ENCODE data around the gene EXTL2.
"Not testable (repeated sequence)": the region's sequence is repeated elsewhere in the genome, so short reads cannot be mapped to it uniquely, and the experiment has no call there.

Gene EXTL2

DNA sequence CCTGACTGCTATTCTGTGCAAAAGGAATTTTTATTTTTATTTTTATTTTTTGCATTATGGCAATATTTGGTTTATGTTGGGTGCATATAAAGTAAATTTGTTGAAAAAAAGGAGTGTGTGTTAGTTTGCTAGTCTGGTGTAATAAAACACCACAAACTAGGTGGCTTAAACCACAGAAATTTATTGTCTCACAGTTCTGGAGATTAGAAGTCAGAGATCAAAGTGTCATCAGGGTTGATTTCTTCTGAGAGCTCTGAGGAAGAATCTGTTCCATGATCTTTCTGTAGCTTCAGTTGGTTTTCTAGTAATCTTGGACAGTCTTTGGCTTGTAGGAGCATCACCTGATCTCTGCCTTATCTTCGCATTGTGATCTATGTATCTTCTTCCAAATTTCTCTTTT, 7.7 kb upstream of the EXTL2 start:
- no peak for DNase-seq (ENCODE audit: low read depth, low spot score)

DNA sequence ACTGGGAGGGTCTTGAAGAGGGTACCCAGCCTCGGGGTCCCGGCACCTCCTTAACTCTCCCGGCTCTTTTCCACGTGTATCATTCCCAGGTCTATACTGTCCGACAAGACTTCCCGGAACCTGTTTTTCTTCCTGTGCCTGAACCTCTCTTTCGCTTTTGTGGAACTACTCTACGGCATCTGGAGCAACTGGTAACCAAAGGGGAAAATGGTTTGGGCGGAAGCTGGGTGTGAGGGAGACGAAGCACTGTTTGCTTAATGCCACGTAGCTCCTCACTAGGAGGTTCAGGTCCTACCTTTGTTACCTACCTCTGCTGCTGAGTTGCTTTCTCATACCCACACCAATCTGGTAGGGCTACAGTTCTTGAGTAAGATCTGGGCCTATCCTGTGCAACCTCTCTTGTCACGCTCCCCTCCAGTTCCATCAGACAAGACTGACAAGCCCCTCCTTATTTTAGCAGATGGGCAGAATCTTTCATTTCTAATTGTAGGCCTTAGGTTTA, 1.9 kb upstream of the EXTL2 start:
- peak; percentile 25 for DNase-seq (ENCODE audit: low read depth, low spot score)

DNA sequence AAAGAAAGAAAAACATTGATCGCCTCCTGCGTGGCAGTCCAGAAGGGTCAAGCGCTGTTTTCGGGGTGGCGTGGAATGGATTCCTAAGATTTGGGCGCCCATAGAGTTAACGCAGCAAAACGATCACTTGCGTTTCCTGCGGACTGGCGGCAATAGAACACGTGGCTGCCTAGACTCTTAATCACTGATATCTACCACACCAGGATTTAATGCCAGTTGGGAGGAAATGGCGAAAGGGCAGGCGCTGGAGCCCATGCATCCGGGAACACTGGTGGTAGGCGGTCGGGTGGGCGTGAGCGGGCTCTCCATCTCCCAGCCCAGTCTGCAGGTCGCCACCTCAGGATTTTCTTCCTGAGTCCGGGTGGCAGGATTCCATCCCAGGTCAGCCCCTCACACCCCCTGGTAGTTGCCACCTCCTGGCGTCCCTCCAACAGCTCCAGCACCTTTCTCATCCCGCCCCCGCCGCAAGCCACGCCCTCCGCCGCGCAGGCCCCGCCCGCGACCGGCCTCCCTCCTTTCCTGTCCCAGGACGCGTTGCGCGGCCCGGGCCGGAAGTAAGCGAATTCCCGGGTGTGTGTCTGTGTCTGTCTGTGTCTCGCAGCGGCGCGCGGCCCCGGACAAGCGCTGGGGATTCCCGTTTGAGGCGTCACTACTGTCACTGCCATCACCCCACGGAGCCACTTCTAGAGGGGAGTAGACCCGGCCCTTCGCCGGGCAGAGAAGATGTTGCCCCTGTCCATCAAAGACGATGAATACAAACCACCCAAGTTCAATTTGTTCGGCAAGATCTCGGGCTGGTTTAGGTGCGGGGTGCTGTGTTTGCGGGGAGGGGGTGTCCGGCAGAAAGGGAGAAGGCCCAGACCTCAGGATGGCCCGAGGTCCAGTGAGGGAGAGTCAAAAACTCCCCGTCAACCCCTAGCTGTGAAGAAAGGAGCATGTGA, 1.2 kb upstream of the EXTL2 start, which contains the start of gene SLC30A7:
TSS of gene SLC30A7 (plus strand) at position 551 of the 941 bp plus-strand sequence. CDS start at position 724, 173 bp downstream.
- DNase-seq (ENCODE audit: low read depth, low spot score) = peak; percentile 92

DNA sequence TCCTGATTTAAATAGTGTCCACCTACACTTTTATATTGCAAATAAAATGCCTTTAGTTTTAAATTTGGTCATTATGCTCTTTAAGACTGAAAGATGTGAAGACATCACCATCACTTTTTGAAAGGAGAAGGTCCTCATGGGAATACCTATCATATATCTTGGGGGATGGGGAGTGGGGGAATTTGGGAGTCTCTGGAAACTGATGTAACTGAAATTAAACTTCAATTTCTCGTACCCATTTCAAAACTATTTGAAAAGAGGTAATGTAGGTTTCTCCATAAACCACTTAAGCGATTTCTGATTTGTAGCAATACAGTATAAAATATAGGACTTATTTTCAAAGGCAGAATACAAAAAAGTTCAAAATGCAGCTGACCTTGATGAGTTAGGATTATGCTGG, 924 bp downstream of the EXTL2 start:
- no peak for DNase-seq (ENCODE audit: low read depth, low spot score)

DNA sequence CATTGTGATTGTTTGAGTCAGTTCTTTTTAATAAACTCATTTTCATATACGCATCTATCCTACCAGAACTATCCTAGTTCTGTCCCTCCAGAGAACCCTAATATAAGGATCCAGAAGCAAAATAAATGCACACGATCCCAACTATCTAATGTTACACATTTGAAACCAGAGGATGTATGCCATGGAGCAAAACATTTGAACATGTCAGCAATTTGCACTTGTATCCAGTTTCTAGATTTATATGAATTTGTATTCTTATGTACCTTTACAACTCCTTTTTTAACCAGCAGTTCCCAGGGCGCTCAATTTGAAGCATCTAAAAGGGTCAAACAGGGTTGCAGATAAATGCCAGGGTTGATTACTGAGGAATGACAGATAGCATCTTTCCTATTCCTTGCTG, 2.1 kb downstream of the EXTL2 start:
- DNase-seq (ENCODE audit: low read depth, low spot score) = no peak

DNA sequence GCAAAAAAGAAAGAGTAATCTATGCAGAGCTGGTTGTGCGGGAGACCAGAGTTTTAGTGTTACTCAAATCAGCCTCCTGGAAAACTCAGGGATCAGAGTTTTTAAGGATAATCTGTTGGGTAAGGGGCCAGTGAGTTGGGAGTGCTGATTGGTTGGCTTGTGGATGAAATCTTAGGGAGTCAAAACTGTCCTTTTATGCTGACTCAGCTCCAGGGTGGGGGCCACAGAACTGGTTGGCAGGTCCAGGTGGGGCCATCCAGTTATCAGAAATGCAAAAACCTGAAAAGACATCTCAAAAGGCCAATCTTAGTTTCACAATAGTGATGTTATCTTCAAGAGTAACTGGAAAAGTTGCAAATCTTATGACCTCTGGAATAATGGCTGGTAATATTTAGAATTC, 3.3 kb downstream of the EXTL2 start:
- no peak for DNase-seq (ENCODE audit: low read depth, low spot score)

DNA sequence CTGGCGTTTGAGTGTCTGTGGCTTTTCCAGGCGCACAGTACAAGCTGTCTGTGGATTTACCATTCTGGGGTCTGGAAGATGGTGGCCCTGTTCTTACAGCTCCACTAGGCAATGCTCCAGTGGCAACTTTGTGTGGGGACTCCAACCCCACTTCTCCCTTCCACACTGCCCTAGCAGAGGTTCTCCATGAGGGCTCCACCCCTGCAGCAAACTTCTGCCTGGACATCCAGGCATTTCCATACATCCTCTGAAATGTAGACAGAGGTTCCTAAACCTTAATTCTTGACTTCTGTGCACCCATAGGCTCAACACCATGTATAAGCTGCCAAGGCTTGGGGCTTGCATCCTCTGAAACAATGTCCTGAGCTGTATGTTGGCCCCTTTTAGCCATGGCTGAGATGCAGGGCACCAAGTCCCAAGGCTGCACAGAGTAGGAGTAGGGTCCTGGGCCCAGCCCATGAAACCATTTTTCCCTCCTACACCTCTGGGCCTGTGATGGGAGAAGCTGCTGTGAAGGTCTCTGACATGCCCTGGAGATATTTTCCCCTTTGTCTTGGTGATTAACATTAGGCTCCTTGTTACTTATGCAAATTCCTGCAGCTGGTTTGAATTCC, 4.7 kb downstream of the EXTL2 start:
- DNase-seq (ENCODE audit: low read depth, low spot score) = not testable (repeated sequence)

DNA sequence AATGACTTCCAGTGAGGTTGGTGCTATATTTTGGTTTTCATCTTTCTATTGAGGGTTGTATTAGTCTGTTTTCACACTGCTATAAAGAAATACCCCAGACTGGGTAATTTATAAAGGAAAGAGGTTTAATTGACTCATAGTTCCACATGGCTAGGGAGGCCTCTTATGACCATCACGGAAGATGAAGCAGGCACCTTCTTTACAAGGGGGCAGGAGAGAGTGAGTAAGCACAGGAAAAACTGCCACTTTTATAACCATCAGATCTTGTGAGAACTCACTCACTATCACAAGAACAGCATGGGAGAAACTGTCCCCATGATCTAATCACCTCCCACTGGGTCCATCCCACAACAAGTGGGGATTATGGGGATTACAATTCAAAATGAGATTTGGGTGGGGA, 5.6 kb downstream of the EXTL2 start:
- not testable (repeated sequence) for DNase-seq (ENCODE audit: low read depth, low spot score)

DNA sequence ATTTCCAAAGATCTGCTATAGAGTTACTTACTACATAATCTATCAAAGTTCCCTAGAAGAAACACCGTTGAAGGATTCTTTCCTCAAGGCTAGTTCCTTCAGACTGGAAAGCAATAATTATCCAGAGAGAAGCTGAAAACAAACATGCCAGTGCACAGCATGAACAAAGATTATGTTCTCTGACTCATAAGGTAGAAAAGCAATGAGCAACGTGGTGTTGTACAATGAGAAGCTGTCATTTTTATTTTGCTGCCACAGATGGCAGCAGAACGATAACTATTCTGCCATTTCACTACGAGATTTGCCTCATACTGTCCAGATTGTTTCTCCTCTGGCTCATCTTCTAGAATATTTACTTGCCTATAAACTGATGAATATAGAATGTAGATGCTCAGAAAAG, 10.7 kb downstream of the EXTL2 start:
- DNase-seq (ENCODE audit: low read depth, low spot score) = no peak

DNA sequence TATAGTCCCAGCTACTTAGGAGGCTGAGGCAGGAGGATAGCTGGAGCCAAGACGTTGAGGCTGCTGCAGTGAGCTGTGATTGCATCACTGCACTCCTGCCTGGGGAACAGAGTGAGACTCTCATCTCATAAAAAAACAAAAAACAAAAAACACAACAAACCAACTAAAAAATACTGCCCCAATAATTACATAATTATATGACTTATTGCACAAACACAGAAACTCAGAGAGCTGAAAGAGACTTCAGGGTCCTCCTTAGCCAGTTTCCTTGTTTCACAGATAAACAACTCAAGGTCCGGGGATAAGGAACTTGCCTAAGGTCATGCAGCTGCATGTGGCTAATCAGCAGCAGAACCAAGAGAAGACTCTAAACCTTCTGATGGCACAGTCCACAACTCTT, 11.9 kb downstream of the EXTL2 start:
- DNase-seq (ENCODE audit: low read depth, low spot score) = no peak

DNA sequence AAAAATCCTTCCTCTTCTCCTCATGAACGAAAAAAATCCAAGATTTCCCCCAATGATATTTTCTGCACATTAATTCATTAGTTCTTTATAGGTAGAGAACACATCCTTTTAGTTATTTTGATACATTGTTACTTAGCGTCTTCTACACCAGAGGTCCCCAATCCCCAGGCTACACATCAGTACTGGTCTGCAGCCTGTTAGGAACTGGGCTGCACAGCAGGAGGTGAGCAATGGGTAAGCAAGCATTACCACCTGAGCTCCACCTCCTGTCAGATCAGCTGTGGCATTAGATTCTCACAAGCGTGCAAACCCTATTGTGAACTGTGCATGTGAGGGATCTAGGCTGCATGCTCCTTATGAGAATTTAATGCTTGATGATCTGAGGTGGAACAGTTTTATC, 13.0 kb downstream of the EXTL2 start:
- DNase-seq (ENCODE audit: low read depth, low spot score) = no peak

DNA sequence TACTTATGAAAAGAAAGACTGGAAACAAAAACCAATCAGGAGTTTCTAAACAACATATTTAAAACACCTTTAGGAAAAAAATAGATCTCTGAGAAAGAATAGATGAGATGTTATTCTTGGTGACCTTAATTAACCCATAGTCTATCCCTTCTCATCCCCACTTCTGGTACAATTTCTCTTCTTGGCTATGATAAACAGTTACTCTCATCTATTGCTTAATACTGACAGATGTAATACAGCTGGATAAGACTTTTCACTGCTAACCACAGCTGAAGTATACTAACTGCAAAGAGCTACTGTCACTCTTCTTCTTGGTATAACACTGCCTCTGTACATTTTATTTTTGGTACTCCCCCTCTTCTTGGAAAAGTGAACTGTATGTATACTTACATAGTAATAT, 15.2 kb downstream of the EXTL2 start:
- DNase-seq (ENCODE audit: low read depth, low spot score) = no peak

DNA sequence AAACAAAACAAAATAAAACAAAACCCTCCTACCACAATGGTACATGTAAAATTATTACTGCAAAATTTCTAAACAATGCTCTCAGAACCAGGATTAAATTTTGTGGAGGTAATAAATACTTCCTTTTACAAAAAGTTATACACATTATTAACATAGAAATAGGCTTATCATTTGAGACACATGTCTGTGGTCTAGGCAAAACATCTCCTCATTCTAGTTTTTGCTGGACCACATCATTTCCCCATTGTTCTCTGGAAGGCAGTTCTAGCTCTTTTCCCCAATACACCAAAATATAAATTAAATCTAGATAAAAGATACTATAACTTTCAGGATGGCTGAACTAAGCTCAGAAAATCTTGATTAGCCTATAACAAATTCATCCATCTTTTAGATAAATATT, 18.4 kb downstream of the EXTL2 start:
- no peak for DNase-seq (ENCODE audit: low read depth, low spot score)

DNA sequence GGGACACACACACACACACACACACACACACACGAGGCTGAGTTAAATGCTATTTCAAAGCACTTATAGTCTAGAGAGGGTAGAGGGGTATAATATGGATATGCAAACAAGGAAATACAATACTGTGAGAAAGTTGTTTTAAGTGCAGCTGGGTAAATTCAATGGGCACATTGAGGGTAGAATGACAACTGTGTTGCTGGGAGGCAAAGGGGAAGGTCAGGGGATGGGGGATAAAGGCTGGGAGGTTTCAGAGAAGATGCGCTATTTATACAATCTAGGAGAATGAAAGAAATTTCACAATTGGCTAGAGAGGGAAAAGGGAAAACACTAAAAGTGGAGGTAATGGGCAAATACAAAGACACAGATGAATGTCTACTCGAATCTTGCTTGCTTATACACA, 19.4 kb downstream of the EXTL2 start:
- no peak for DNase-seq (ENCODE audit: low read depth, low spot score)

DNA sequence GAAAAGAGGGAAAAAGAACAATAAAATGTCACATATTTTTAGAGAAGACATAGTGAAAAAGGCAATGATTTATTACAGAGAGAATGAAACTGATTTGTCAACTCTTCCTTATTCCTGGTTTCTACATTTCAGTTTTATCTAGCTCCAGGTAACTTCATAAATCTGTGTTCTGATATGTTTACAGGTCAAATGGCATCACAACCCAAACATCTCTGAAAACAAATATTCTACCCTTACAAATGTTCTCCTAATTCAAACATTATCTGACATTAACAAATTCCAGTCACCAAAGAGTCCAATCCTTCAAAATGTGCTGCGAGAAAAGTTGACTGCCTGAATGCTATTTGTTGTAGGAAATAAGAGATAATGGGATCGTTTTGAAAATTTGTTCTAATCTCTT, 20.2 kb downstream of the EXTL2 start:
- no peak for DNase-seq (ENCODE audit: low read depth, low spot score)

DNA sequence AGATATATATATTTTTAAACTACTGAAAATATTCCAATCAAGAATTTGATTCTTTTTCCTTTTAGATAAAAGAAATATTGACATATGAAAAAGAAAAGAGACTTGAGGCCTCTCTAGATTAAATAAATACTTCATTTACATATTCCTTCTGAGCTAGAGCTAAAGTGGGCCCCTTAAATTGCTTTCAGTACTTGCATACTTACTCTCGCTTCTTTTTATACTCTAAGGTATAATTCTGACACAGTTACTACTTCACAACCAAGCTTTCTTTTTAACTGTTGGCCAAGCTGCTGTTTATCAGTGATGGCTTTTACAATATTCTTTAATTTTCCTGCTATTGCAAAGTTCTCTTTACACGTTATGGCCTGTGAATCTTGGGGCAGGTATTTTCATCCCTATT, 24.6 kb downstream of the EXTL2 start:
- DNase-seq (ENCODE audit: low read depth, low spot score) = no peak

DNA sequence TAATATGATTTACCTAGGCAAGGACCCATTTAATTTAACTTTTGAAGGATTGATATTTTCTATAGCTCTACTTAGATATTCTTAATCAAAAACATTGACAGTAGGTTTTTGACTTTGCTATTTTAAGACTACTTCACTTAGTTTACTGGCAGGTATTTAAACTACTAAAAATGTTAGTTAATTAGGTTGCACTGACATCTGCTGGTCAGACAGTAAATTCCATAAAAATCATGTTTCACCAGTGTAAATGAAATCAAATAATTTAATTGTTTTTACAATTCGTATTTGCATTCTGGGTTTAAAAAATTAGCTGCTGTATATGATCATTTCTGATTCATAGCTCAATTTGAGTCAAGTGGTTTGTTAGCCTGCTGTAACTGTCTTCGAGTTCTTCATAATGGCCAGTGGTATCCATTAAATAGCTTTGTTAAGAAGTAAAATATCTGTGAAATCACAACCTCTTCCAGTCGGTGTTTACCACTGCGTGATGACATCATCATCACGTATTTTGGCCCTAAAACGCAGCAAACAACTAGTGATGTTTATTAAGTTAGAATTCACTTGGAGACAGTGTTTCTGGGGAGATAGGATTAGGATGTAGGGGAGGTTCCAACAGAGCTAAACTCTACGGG, 26.2 kb downstream of the EXTL2 start:
- no peak for DNase-seq (ENCODE audit: low read depth, low spot score)

DNA sequence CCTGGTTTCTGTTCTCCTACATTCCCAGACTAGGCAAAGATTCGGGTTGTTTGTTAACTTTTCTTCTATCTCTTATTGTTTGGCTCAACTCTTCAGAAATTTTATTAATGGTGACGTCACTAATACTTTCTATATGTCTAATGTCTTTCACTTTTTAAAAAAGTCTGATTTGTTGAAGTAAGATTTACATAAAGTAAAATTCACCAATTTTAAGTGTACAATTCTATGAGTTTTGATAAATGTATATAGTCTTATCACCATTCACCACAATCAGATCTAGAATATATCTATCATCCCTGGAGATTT, 27.8 kb downstream of the EXTL2 start:
- no peak for DNase-seq (ENCODE audit: low read depth, low spot score)

DNA sequence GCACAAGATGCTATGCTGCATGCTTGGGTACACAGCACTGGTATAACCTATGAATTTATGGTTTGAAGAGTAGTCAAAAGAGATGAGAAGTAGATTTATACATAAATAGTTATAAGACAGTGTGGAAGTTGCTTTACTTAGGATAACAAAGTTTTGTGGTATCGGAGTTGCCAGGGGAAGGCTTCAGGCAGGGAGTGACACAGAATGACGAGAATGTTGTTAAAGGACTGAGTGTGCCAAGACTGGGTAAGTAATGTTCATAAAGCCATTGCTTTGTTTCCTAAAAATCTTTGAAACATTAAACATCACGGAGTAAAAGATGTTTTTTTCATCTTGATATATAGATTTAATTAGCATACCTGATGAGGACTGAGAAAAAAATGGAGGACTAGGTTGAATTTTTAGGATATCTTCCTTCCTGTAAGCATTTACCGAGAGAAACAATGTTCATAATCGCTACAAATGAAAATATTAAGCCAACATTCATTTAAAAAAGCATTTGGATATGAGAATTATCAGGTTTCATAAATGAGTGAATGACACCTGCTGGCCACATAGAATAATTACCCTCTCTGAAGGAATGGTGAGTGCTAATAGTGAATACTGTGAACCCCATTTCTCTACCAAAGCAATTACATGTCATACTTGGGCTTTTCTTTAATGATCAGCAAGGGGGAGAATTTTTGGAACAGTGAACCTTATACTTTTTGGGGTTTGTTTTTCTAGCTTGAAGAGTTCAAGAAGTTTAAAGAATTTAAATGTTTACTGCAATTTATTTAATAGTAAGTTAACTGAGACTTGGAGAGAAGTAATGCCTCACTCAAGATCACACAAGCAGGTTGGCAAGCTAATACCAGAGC, 28.4 kb downstream of the EXTL2 start:
- DNase-seq (ENCODE audit: low read depth, low spot score) = no peak

DNA sequence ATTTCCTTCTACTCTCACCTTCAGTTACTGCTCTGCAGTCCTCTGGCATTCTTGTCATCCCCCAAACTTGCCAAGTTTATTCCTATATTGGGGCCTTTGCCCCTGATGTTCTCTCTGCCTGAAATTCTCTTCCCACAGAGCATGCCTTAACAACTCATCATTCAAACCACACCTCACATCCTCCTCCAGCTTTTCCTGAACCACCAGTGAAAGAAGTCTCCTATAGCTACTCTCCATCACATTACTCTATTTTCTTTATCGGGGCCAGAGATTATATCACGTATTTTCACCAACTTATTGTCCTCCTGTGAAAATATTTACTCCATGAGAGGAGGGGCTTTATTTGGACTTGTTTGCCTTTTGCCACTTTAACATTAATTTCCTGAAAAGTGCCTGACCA, 32.1 kb downstream of the EXTL2 start:
- DNase-seq (ENCODE audit: low read depth, low spot score) = no peak

DNA sequence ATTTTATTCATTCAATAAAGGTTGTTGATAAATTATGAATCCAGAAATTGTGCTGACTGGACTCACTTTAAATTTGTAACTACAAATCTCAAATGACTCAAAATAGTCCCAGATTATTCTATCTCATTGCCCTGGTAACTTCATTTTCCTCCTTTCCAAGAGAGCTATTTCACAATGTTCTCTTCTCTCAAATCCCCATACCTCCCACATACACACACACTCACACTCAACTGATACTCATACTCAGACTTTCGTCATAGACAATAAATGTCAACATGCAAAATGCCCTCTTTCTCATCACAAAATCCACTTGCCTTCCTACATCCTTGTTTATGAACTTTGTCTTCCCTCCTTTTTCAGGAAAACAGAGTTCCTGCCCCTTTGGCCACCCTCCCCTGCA, 33.3 kb downstream of the EXTL2 start:
- no peak for DNase-seq (ENCODE audit: low read depth, low spot score)

Measured in activated naive CD8-positive, alpha-beta T cell treated with anti-CD3 and anti-CD28 coated beads, Interleukin-2, amount 50 U/mL, for 16 hours (primary cell).